CD8-positive, alpha-beta memory T cell (primary cell): Measurements from ENCODE around the gene PRKCB. TPM values are rescaled to one million over a fixed set of nuclear protein-coding genes. Genes with fewer than 3 reads are reported as not detected.

Experiments
- CTCF ChIA-PET: fragments of 350-600 bp; sonication (Branson Sonifier 250); formaldehyde crosslinking; loops from one replicate; lab custom pipeline; 2021; ENCODE audit warnings: antibody characterized with exemption; lab: Charles Lee
- POLR2A ChIA-PET: fragments of 350-600 bp; sonication (Branson Sonifier 250); formaldehyde crosslinking; loops from one replicate; lab custom pipeline; 2021; ENCODE audit warnings: antibody characterized with exemption; lab: Charles Lee
- DNase-seq, 5 donors: peaks; one replicate each; pipeline versions ENCODE4 v3.0.0 to v3.0.0-alpha.2; 2020 to 2022; ENCODE audit warnings: mixed read lengths in 1 of 5
- H3K27ac ChIP-seq: one replicate; pipeline ENCODE4 v1.7.0; 2013; ENCODE audit warnings: low read depth, mild to moderate bottlenecking, low read length, moderate library complexity
- H3K27me3 ChIP-seq: 2 replicates; pipeline ENCODE4 v1.7.0; 2013; ENCODE audit warnings: low read length, mild to moderate bottlenecking; ENCODE audit not compliant: insufficient read depth, poor library complexity, severe bottlenecking
- H3K36me3 ChIP-seq: 2 replicates; pipeline ENCODE4 v1.7.0; 2013; ENCODE audit warnings: mild to moderate bottlenecking, low read length, moderate library complexity; ENCODE audit not compliant: insufficient read depth
- H3K4me1 ChIP-seq: 2 replicates; pipeline ENCODE4 v1.7.0; 2013; ENCODE audit warnings: mild to moderate bottlenecking, low read length, moderate library complexity; ENCODE audit not compliant: insufficient read depth
- H3K4me3 ChIP-seq: 2 replicates; pipeline ENCODE4 v1.7.0; 2013; ENCODE audit warnings: mild to moderate bottlenecking, low read length
- H3K9me3 ChIP-seq: 2 replicates; pipeline ENCODE4 v1.7.0; 2013; ENCODE audit warnings: mild to moderate bottlenecking, low read length
- H3K27ac Mint-ChIP-seq, 8 donors: one replicate each; pipeline ENCODE4 v1.8.0; 2020 to 2021; ENCODE audit warnings: mixed read lengths in 8 of 8, mild to moderate bottlenecking in 6 of 8, inconsistent platforms in 3 of 8, moderate library complexity in 3 of 8
- H3K27me3 Mint-ChIP-seq, 2 donors: one replicate each; pipeline ENCODE4 v1.8.0; 2020 to 2021; ENCODE audit warnings: mixed read lengths in 2 of 2, mild to moderate bottlenecking in 1 of 2, moderate library complexity in 1 of 2
- H3K36me3 Mint-ChIP-seq, 3 donors: one replicate each; pipeline ENCODE4 v1.8.0; 2020 to 2021; ENCODE audit warnings: mixed read lengths in 3 of 3, inconsistent platforms in 1 of 3, mild to moderate bottlenecking in 1 of 3
- H3K4me1 Mint-ChIP-seq, 3 donors: one replicate each; pipeline ENCODE4 v1.8.0; 2020 to 2021; ENCODE audit warnings: mixed read lengths in 3 of 3, inconsistent platforms in 1 of 3, mild to moderate bottlenecking in 1 of 3
- H3K4me3 Mint-ChIP-seq, 7 donors: one replicate each; pipeline ENCODE4 v1.8.0; 2020 to 2021; ENCODE audit warnings: mixed read lengths in 7 of 7, mild to moderate bottlenecking in 6 of 7, moderate library complexity in 4 of 7, inconsistent platforms in 2 of 7
- H3K9me3 Mint-ChIP-seq, 5 donors: one replicate each; pipeline ENCODE4 v1.8.0; 2020 to 2022; ENCODE audit warnings: mixed read lengths in 5 of 5, mild to moderate bottlenecking in 3 of 5, moderate library complexity in 2 of 5, inconsistent platforms in 1 of 5
- polyA plus RNA-seq: library from polyadenylated mRNA; unstranded; fragments of 300-500 nt; fragmentation: Illumina TruSeq; gene quantifications from one replicate; pipeline ENCODE4 v1.2.3, GENCODE V29; 2021
- total RNA-seq, 2 experiments: library from RNA; stranded (reverse); gene quantifications; one replicate each; pipeline ENCODE4 v1.2.3, GENCODE V29; 2021

The PRKCB gene
- total and polyA plus RNA-seq, 3 experiments from 2014 or later = 96.5 to 136 (median 98.2) TPM

- Mint-ChIP-seq H3K4me1 (peaks cover 63 to 96% (median 85%) of the 10 kb centered on the region in 3 donors), H3K27me3 (no peaks in the 10 kb centered on the region), H3K9me3 (no peaks in the 10 kb centered on the region), H3K36me3 (peaks cover 0 to 20% (median 13%) of the 10 kb centered on the region in 3 donors), H3K27ac (peak overlapping the region; percentile 14 to 94 (median 69)), H3K4me3 (peak overlapping the region in 6 of 7 donors; percentile 63 to 81 (median 69))
- H3K4me3 ChIP-seq = no peak overlapping the region
- H3K9me3 ChIP-seq = no peaks in the 10 kb centered on the region
- POLR2A ChIA-PET = no interaction called here
- peak in 2 of 5 donors; percentile 15 to 24 for DNase-seq
- no peaks in the 10 kb centered on the region for H3K27me3 ChIP-seq
- peaks cover 24% of the 10 kb centered on the region for H3K4me1 ChIP-seq
- H3K27ac ChIP-seq = no peak overlapping the region
- CTCF ChIA-PET = interaction anchor here (0.8 to 2.1 kb wide), 3 partner anchors 93 to 114 kb away, joined by 3 to 8 read pairs (median 7); no protein-coding TSS in a partner anchor
- no peaks in the 10 kb centered on the region for H3K36me3 ChIP-seq
These were observed 61.3 kb downstream of the PRKCB start for GRCh38 chr16:23896832-23897821.

- H3K36me3 ChIP-seq = no peaks in the 10 kb centered on the region
- H3K4me1 ChIP-seq = peaks cover 39% of the 10 kb centered on the region
These were observed 63.1 kb downstream of the PRKCB start for GRCh38 chr16:23898682-23899430.

GRCh38 chr16:23899869-23900268, 64.1 kb downstream of the PRKCB start:
- Histone ChIP-seq H3K4me1 (peaks cover 44% of the 10 kb centered on the region), H3K27ac (no peak overlapping the region), H3K9me3 (no peaks in the 10 kb centered on the region), H3K36me3 (no peaks in the 10 kb centered on the region), H3K4me3 (no peak overlapping the region), H3K27me3 (no peaks in the 10 kb centered on the region)
- H3K4me1 Mint-ChIP-seq = peaks cover 70 to 96% (median 83%) of the 10 kb centered on the region in 3 donors
- H3K4me3 Mint-ChIP-seq = peak overlapping the region in 1 of 7 donors; percentile 7
- ChIA-PET POLR2A (no interaction called here), CTCF (no interaction called here)
- H3K9me3 Mint-ChIP-seq = no peaks in the 10 kb centered on the region
- no peaks in the 10 kb centered on the region for H3K27me3 Mint-ChIP-seq
- DNase-seq = no peak
- H3K36me3 Mint-ChIP-seq = peaks cover 0 to 7% (median 7%) of the 10 kb centered on the region in 3 donors
- peak overlapping the region in 2 of 8 donors; percentile 51 to 65 for H3K27ac Mint-ChIP-seq

More at GRCh38 chr16:23898682-23899430, 63.1 kb downstream of the PRKCB start:
- Mint-ChIP-seq H3K27me3 (no peaks in the 10 kb centered on the region), H3K4me1 (peaks cover 69 to 96% (median 90%) of the 10 kb centered on the region in 3 donors), H3K9me3 (no peaks in the 10 kb centered on the region), H3K4me3 (peak overlapping the region in 1 of 7 donors; percentile 40), H3K36me3 (peaks cover 0 to 11% (median 10%) of the 10 kb centered on the region in 3 donors), H3K27ac (peak overlapping the region in 5 of 8 donors; percentile 11 to 48 (median 16))
- no peaks in the 10 kb centered on the region for H3K9me3 ChIP-seq
- H3K4me3 ChIP-seq = no peak overlapping the region
- H3K27ac ChIP-seq = no peak overlapping the region
- DNase-seq = no peak
- no peaks in the 10 kb centered on the region for H3K27me3 ChIP-seq
- CTCF ChIA-PET = no interaction called here
- POLR2A ChIA-PET = no interaction called here

GRCh38 chr16:23900480-23901177, 64.8 kb downstream of the PRKCB start:
- peak overlapping the region in 1 of 8 donors; percentile 35 for H3K27ac Mint-ChIP-seq
- H3K4me3 Mint-ChIP-seq = no peak overlapping the region
- Histone ChIP-seq H3K36me3 (no peaks in the 10 kb centered on the region), H3K4me3 (no peak overlapping the region), H3K27ac (peak overlapping the region; percentile 33), H3K9me3 (no peaks in the 10 kb centered on the region), H3K27me3 (no peaks in the 10 kb centered on the region), H3K4me1 (peaks cover 44% of the 10 kb centered on the region)
- H3K27me3 Mint-ChIP-seq = no peaks in the 10 kb centered on the region
- CTCF ChIA-PET = no interaction called here
- no peak for DNase-seq
- no peaks in the 10 kb centered on the region for H3K9me3 Mint-ChIP-seq
- peaks cover 0 to 7% (median 7%) of the 10 kb centered on the region in 3 donors for H3K36me3 Mint-ChIP-seq
- H3K4me1 Mint-ChIP-seq = peaks cover 70 to 95% (median 83%) of the 10 kb centered on the region in 3 donors
- POLR2A ChIA-PET = no interaction called here

GRCh38 chr16:23901178-23902033, 65.6 kb downstream of the PRKCB start:
- peaks cover 72 to 97% (median 83%) of the 10 kb centered on the region in 3 donors for H3K4me1 Mint-ChIP-seq
- peaks cover 0 to 7% (median 7%) of the 10 kb centered on the region in 3 donors for H3K36me3 Mint-ChIP-seq
- H3K9me3 Mint-ChIP-seq = no peaks in the 10 kb centered on the region
- ChIA-PET POLR2A (no interaction called here), CTCF (no interaction called here)
- Histone ChIP-seq H3K27ac (peak overlapping the region; percentile 33), H3K36me3 (no peaks in the 10 kb centered on the region), H3K4me3 (no peak overlapping the region), H3K4me1 (peaks cover 50% of the 10 kb centered on the region), H3K9me3 (no peaks in the 10 kb centered on the region), H3K27me3 (no peaks in the 10 kb centered on the region)
- no peak for DNase-seq
- H3K27me3 Mint-ChIP-seq = no peaks in the 10 kb centered on the region
- peak overlapping the region in 1 of 7 donors; percentile 45 for H3K4me3 Mint-ChIP-seq
- peak overlapping the region in 1 of 8 donors; percentile 52 for H3K27ac Mint-ChIP-seq

- no peaks in the 10 kb centered on the region for H3K9me3 Mint-ChIP-seq
- DNase-seq = no peak
- H3K36me3 ChIP-seq = no peaks in the 10 kb centered on the region
- CTCF ChIA-PET = interaction anchor here (0.7 to 2.0 kb wide), 2 partner anchors 25 to 98 kb away, joined by 3 to 6 read pairs; no protein-coding TSS in a partner anchor
- H3K4me1 Mint-ChIP-seq = peaks cover 72 to 97% (median 83%) of the 10 kb centered on the region in 3 donors
- H3K4me3 Mint-ChIP-seq = peak overlapping the region in 1 of 7 donors; percentile 45
- no peak overlapping the region for H3K4me3 ChIP-seq
- H3K4me1 ChIP-seq = peaks cover 51% of the 10 kb centered on the region
- POLR2A ChIA-PET = no interaction called here
- H3K27me3 Mint-ChIP-seq = no peaks in the 10 kb centered on the region
- no peak overlapping the region for H3K27ac Mint-ChIP-seq
- H3K27me3 ChIP-seq = no peaks in the 10 kb centered on the region
- H3K9me3 ChIP-seq = no peaks in the 10 kb centered on the region
- H3K27ac ChIP-seq = peak overlapping the region; percentile 33
- H3K36me3 Mint-ChIP-seq = peaks cover 0 to 7% (median 7%) of the 10 kb centered on the region in 3 donors
These were observed 66.4 kb downstream of the PRKCB start for GRCh38 chr16:23902034-23902747.
